ENCODE data around the gene PDGFD. TPM values are rescaled to one million over a fixed set of nuclear protein-coding genes. Genes with fewer than 3 reads are reported as not detected.
A peak's percentile ranks its signal among the peaks of the same experiment; 100 is the strongest.

PDGFD gene
- total and polyA plus RNA-seq, 8 donors: 2.1 to 7.7 (median 5.2) TPM

DNA sequence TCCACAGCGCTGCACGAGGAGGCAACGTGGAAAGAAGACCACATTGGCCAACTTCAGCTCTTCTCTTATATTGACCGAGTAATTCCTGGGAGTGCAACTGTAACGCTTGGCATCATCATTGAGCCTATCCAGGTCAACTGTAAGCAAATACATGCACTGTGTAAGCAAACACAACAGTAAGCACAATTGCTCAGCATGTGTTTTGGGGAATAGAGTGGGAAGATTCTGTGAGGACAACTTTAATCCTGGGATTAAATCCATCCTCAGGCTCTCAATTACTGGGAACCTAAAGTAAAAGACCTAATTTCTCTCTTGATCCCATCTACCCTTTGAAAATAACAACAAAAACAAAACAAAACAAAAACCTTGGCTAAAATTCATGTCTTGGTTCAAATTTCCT, 237.0 kb downstream of the PDGFD start:
- Histone ChIP-seq H3K36me3 (no peaks in the 10 kb centered on the region), H3K4me1 (no peaks in the 10 kb centered on the region), H3K27me3 (no peaks in the 10 kb centered on the region), H3K27ac (no peak overlapping the region), H3K9me3 (no peaks in the 10 kb centered on the region), H3K4me3 (no peak overlapping the region)
- TF ChIP-seq CTCF (IDR thresholded peaks at IDR 0.05): no peak
- ATAC-seq: no peak
- intact Hi-C loops (cut with DNase I): no loop called here
- DNase-seq: no peak

DNA sequence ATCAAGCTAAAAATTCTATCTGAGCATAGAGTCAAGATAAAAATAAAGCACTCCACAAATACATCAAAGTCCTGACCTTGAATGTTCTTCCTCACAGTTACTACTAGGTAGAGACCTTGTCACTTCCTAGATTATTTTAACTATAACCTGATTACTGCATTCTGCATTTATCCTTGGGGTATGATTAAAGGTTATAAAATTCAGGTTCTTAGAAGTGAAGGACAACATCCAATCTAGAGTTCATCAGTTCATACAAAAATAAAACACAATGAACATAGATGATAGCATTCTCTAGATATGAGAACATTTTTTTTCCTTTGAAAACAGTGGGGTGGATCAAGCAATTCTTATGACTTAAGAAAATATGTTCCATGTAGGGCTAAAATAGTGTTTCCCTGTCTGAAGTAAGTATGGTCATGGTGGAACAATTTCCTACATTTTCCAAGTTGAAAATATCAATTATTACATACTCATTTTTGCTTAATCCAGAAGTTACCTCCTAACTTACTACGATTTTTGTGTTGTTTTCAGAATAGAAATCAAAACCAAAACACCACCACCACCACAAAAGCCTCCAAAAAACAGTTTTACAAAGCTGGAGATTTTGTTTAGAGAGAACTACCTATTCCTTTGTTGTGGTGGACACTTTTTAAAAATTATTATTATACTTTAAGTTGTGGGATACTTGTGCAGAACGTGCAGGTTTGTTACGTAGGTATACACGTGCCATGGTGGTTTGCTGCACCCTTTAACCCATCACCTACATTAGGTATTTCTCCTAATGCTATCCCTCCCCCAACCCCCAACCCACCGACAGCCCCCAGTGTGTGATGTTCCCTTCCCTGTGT, 239.6 kb downstream of the PDGFD start:
- no peaks in the 10 kb centered on the region for H3K27me3 ChIP-seq
- H3K36me3 ChIP-seq: no peaks in the 10 kb centered on the region
- no peak overlapping the region for H3K4me3 ChIP-seq
- no peaks in the 10 kb centered on the region for H3K9me3 ChIP-seq
- no peak for DNase-seq
- intact Hi-C loops (cut with DNase I): no loop called here
- TF ChIP-seq CTCF (IDR thresholded peaks at IDR 0.05): no peak
- H3K27ac ChIP-seq: no peak overlapping the region
- ATAC-seq: no peak
- H3K4me1 ChIP-seq: no peaks in the 10 kb centered on the region

GRCh38 chr11:103923451-103923931, 240.5 kb downstream of the PDGFD start:
- H3K36me3 ChIP-seq: no peaks in the 10 kb centered on the region
- H3K27ac ChIP-seq: no peak overlapping the region
- H3K4me3 ChIP-seq: no peak overlapping the region
- no peaks in the 10 kb centered on the region for H3K27me3 ChIP-seq
- H3K9me3 ChIP-seq: no peaks in the 10 kb centered on the region
- ATAC-seq (peak; percentile 77), DNase-seq (no peak)
- no peaks in the 10 kb centered on the region for H3K4me1 ChIP-seq
- intact Hi-C loops (cut with DNase I): no loop called here
- TF ChIP-seq CTCF (IDR thresholded peaks at IDR 0.05): no peak

GRCh38 chr11:103920933-103921332, 243.0 kb downstream of the PDGFD start:
- no peak for TF ChIP-seq CTCF (IDR thresholded peaks at IDR 0.05)
- DNase-seq: no peak
- H3K27ac ChIP-seq: no peak overlapping the region
- no peak for ATAC-seq
- no peaks in the 10 kb centered on the region for H3K27me3 ChIP-seq
- intact Hi-C loops (cut with DNase I): no loop called here
- no peak overlapping the region for H3K4me3 ChIP-seq
- H3K36me3 ChIP-seq: no peaks in the 10 kb centered on the region
- H3K4me1 ChIP-seq: no peaks in the 10 kb centered on the region
- peaks cover 0 to 2% of the 10 kb centered on the region in 2 donors for H3K9me3 ChIP-seq

- no peak overlapping the region for H3K4me3 ChIP-seq
- no peaks in the 10 kb centered on the region for H3K36me3 ChIP-seq
- H3K4me1 ChIP-seq: no peaks in the 10 kb centered on the region
- TF ChIP-seq CTCF (IDR thresholded peaks at IDR 0.05): no peak
- H3K27me3 ChIP-seq: no peaks in the 10 kb centered on the region
- no peak overlapping the region for H3K27ac ChIP-seq
- ATAC-seq (no peak), DNase-seq (no peak)
- peaks cover 0 to 2% of the 10 kb centered on the region in 2 donors for H3K9me3 ChIP-seq
- intact Hi-C loops (cut with DNase I): no loop called here
Observed at GRCh38 chr11:103920449-103920848, 243.5 kb downstream of the PDGFD start.
